Neural cell (in vitro differentiated cells): Measurements from ENCODE around the gene HIPK1. TPM values are rescaled to one million over a fixed set of nuclear protein-coding genes. Genes with fewer than 3 reads are reported as not detected.

Experiments used
- H2AFZ ChIP-seq: fragments of 200-600, 300-800 bp; sonication (generic), shearing (Covaris generic); 2 replicates; pipeline ENCODE4 v1.6.0; 2014; ENCODE audit warnings: low read depth, mild to moderate bottlenecking, antibody characterized with exemption, low read length, moderate library complexity
- H3F3A ChIP-seq: fragments of 200-600 bp; shearing (Covaris generic); 2 replicates; pipeline ENCODE4 v1.6.1; 2016; ENCODE audit warnings: mild to moderate bottlenecking, moderate library complexity, mixed read lengths, antibody characterized with exemption, low read length; ENCODE audit not compliant: insufficient read depth, poor library complexity, severe bottlenecking
- H3K27ac ChIP-seq: fragments of 200-600, 300-800 bp; sonication (generic), shearing (Covaris generic); 2 replicates; pipeline ENCODE4 v1.5.1; 2014; ENCODE audit warnings: mild to moderate bottlenecking, low read length, moderate library complexity
- H3K27me3 ChIP-seq: fragments of 300-800, 200-600 bp; sonication (generic), shearing (Covaris generic); 2 replicates; pipeline ENCODE4 v1.6.0; 2014; ENCODE audit warnings: mild to moderate bottlenecking, low read depth, low read length, moderate library complexity; ENCODE audit not compliant: insufficient read depth
- H3K36me3 ChIP-seq: fragments of 300-800, 200-600 bp; sonication (generic), shearing (Covaris generic); 2 replicates; pipeline ENCODE4 v1.5.1; 2014; ENCODE audit warnings: mild to moderate bottlenecking, antibody characterized with exemption, low read length, moderate library complexity; ENCODE audit not compliant: insufficient read depth
- H3K4me2 ChIP-seq: fragments of 300-800, 200-600 bp; sonication (generic), shearing (Covaris generic); 2 replicates; pipeline ENCODE4 v1.6.0; 2014; ENCODE audit warnings: mild to moderate bottlenecking, low read length
- H3K4me3 ChIP-seq: fragments of 300-800, 200-600 bp; sonication (generic), shearing (Covaris generic); 2 replicates; pipeline ENCODE4 v1.5.1; 2014; ENCODE audit warnings: mild to moderate bottlenecking, low read length, moderate library complexity
- H3K79me2 ChIP-seq: fragments of 200-600 bp; shearing (Covaris generic); replicated peaks from 2 replicates; pipeline ENCODE4 v1.6.0; 2014; ENCODE audit warnings: mild to moderate bottlenecking, low read length, moderate library complexity; ENCODE audit not compliant: insufficient read depth
- H3K9ac ChIP-seq: fragments of 300-800, 200-600 bp; sonication (generic), shearing (Covaris generic); 2 replicates; pipeline ENCODE4 v1.6.1; 2016; ENCODE audit warnings: mild to moderate bottlenecking, low read length, mixed read lengths
- H3K9me2 ChIP-seq: fragments of 200-600 bp; shearing (Covaris generic); 2 replicates; pipeline ENCODE4 v1.6.1; 2016; ENCODE audit warnings: mild to moderate bottlenecking, low read length, mixed read lengths; ENCODE audit not compliant: insufficient read depth
- H3K9me3 ChIP-seq: fragments of 200-600, 300-800 bp; sonication (generic), shearing (Covaris generic); 2 replicates; pipeline ENCODE4 v1.6.1; 2016; ENCODE audit warnings: mild to moderate bottlenecking, mixed run types, low read length, moderate library complexity, mixed read lengths
- H4K20me1 ChIP-seq: fragments of 200-600 bp; shearing (Covaris generic); 2 replicates; pipeline ENCODE4 v1.6.1; 2016; ENCODE audit warnings: mild to moderate bottlenecking, mixed run types; ENCODE audit not compliant: insufficient read depth
- EP300 ChIP-seq: fragments of 450-650 bp; conservative IDR thresholded peaks from 2 replicates; pipeline ENCODE4 v1.6.1; 2014; ENCODE audit warnings: antibody characterized with exemption, mild to moderate bottlenecking, moderate library complexity; ENCODE audit not compliant: poor library complexity, severe bottlenecking
- EZH2 ChIP-seq: fragments of 200-600, 300-800 bp; shearing (Covaris generic), sonication (generic); IDR thresholded peaks from 2 replicates; pipeline ENCODE4 v1.6.1; 2014; ENCODE audit warnings: antibody characterized with exemption, low read length, borderline replicate concordance, mild to moderate bottlenecking; ENCODE audit not compliant: insufficient read depth, poor library complexity, severe bottlenecking
- MXI1 ChIP-seq: fragments of 450-650 bp; conservative IDR thresholded peaks from 2 replicates; pipeline ENCODE4 v1.6.1; 2014; ENCODE audit warnings: antibody characterized with exemption, mild to moderate bottlenecking; ENCODE audit not compliant: poor library complexity, severe bottlenecking
- POLR2AphosphoS5 ChIP-seq: IDR thresholded peaks from 2 replicates; pipeline ENCODE4 v1.6.1; 2012
- RAD21 ChIP-seq: fragments of 450-650 bp; conservative IDR thresholded peaks from 2 replicates; pipeline ENCODE4 v1.6.1; 2014; ENCODE audit warnings: antibody characterized with exemption, mild to moderate bottlenecking, moderate library complexity
- SMC3 ChIP-seq: fragments of 450-650 bp; conservative IDR thresholded peaks from 2 replicates; pipeline ENCODE4 v1.6.1; 2014; ENCODE audit warnings: antibody characterized with exemption, mild to moderate bottlenecking, moderate library complexity; ENCODE audit not compliant: poor library complexity
- TAF1 ChIP-seq: IDR thresholded peaks from 2 replicates; pipeline ENCODE4 v1.6.1; 2012; ENCODE audit warnings: low read depth
- polyA plus RNA-seq: library from polyadenylated mRNA; depleted of rRNA; stranded (reverse); fragments of >200 nt; gene quantifications from 2 replicates; pipeline ENCODE4 v1.2.3, GENCODE V29; 2014
- TF ChIP-seq, protein P1 (sequence below): IDR thresholded peaks from 2 replicates; pipeline ENCODE4 v1.6.1; 2012; ENCODE audit warnings: borderline replicate concordance
- TF ChIP-seq, protein P2 (sequence below): fragments of 450-650 bp; IDR thresholded peaks from 2 replicates; pipeline ENCODE4 v1.5.1; 2014; ENCODE audit warnings: antibody characterized with exemption, mild to moderate bottlenecking, moderate library complexity; ENCODE audit not compliant: poor library complexity, severe bottlenecking

Gene HIPK1
- polyA plus RNA-seq, 1 donor from 2014 or later = 22.9 TPM

DNA sequence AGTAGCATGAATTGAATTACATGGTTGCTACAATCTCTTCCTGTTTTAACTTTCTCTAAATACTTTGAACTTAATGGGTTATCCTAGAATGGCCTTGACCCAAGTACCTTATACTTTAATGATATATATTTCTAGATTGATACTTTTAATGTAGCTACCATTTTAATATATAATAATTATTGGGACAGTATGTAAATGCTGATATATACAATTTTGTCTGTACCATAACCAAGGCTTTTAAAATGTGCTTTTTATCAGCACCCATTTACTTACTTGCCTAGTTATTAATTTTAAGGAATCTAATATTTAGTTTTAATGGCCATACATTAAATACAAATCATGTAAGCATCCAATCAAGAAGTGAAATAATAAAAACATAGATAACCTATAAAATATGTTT is 13.4 kb downstream of the HIPK1 start:
- no peaks in the 10 kb centered on the region for H3K27me3 ChIP-seq

DNA sequence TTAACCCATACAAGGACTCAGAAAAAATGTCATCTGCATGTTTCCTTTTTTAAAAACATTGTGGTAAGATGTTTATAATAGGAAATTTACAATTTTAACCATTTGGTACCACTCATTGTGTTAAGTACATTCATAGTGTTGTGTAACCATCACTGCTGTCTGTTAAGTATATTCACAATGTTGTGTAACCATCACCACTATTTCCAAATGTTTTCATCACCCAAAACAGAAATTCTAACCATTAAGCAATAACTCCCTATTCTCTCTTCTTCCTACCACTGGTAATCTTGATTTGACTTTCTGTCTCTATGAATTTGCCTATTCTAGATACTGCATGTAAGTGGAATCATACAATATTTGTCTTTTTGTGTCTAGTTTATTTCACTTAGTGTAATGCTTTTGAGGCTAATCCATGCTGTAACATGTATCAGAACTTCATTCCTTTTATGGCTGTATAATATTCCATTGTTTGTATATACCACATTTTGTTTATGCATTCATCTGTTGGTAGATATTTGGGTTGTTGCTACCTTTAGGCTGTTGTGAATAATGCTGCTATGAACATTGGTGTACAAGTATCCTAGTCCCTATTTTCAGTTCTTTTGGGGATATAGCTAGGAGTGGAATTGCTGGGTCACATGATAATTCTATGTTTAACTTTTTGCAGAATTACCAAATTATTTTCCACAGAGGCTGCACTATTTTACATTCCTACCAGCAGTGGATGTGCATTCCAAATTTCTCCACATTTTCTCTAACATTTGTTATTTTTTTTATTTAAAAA is 14.1 kb downstream of the HIPK1 start:
- H3F3A ChIP-seq = no peaks in the 10 kb centered on the region
- no peaks in the 10 kb centered on the region for H4K20me1 ChIP-seq
- no peaks in the 10 kb centered on the region for H3K9me3 ChIP-seq
- no peaks in the 10 kb centered on the region for H3K9me2 ChIP-seq
- no peak overlapping the region for H3K9ac ChIP-seq
- no peak overlapping the region for H3K27ac ChIP-seq
- TF ChIP-seq POLR2AphosphoS5 = no peak
- TF ChIP-seq EZH2 = no peak
- no peak for TF ChIP-seq SMC3
- TF ChIP-seq EP300 = no peak
- no peak for TF ChIP-seq MXI1
- no peak for TF ChIP-seq RAD21
- H3K27me3 ChIP-seq = no peaks in the 10 kb centered on the region
- no peak overlapping the region for H2AFZ ChIP-seq
- H3K4me3 ChIP-seq = no peak overlapping the region
- peaks cover 20% of the 10 kb centered on the region for H3K79me2 ChIP-seq
- peaks cover 9% of the 10 kb centered on the region for H3K36me3 ChIP-seq
- no peak overlapping the region for H3K4me2 ChIP-seq

More for the DNA sequence above, 13.4 kb downstream of the HIPK1 start:
- Histone ChIP-seq H3K4me2 (no peak overlapping the region), H3K79me2 (peaks cover 27% of the 10 kb centered on the region), H3K9me3 (no peaks in the 10 kb centered on the region), H3F3A (no peaks in the 10 kb centered on the region), H3K9ac (no peak overlapping the region), H3K27ac (no peak overlapping the region), H2AFZ (no peak overlapping the region), H3K36me3 (peaks cover 9% of the 10 kb centered on the region), H4K20me1 (no peaks in the 10 kb centered on the region), H3K9me2 (no peaks in the 10 kb centered on the region), H3K4me3 (no peak overlapping the region)
- TF ChIP-seq SMC3 (no peak), EP300 (no peak), POLR2AphosphoS5 (no peak), TAF1 (no peak), RAD21 (no peak), EZH2 (no peak), MXI1 (no peak)
- TF ChIP-seq, protein P1, sequence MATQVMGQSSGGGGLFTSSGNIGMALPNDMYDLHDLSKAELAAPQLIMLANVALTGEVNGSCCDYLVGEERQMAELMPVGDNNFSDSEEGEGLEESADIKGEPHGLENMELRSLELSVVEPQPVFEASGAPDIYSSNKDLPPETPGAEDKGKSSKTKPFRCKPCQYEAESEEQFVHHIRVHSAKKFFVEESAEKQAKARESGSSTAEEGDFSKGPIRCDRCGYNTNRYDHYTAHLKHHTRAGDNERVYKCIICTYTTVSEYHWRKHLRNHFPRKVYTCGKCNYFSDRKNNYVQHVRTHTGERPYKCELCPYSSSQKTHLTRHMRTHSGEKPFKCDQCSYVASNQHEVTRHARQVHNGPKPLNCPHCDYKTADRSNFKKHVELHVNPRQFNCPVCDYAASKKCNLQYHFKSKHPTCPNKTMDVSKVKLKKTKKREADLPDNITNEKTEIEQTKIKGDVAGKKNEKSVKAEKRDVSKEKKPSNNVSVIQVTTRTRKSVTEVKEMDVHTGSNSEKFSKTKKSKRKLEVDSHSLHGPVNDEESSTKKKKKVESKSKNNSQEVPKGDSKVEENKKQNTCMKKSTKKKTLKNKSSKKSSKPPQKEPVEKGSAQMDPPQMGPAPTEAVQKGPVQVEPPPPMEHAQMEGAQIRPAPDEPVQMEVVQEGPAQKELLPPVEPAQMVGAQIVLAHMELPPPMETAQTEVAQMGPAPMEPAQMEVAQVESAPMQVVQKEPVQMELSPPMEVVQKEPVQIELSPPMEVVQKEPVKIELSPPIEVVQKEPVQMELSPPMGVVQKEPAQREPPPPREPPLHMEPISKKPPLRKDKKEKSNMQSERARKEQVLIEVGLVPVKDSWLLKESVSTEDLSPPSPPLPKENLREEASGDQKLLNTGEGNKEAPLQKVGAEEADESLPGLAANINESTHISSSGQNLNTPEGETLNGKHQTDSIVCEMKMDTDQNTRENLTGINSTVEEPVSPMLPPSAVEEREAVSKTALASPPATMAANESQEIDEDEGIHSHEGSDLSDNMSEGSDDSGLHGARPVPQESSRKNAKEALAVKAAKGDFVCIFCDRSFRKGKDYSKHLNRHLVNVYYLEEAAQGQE = no peak
- TF ChIP-seq, protein P2, sequence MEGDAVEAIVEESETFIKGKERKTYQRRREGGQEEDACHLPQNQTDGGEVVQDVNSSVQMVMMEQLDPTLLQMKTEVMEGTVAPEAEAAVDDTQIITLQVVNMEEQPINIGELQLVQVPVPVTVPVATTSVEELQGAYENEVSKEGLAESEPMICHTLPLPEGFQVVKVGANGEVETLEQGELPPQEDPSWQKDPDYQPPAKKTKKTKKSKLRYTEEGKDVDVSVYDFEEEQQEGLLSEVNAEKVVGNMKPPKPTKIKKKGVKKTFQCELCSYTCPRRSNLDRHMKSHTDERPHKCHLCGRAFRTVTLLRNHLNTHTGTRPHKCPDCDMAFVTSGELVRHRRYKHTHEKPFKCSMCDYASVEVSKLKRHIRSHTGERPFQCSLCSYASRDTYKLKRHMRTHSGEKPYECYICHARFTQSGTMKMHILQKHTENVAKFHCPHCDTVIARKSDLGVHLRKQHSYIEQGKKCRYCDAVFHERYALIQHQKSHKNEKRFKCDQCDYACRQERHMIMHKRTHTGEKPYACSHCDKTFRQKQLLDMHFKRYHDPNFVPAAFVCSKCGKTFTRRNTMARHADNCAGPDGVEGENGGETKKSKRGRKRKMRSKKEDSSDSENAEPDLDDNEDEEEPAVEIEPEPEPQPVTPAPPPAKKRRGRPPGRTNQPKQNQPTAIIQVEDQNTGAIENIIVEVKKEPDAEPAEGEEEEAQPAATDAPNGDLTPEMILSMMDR = no peak
